GM18508 (cell line): ENCODE data around the gene ZNF629.
A peak's percentile ranks its signal among the peaks of the same experiment; 100 is the strongest.

ENCODE experiments used
- ATAC-seq: cut with Tn5 transposase; IDR thresholded peaks from one replicate; pipeline ENCODE4 v1.9.1; 2021; ENCODE audit warnings: moderate number of reproducible peaks; ENCODE audit not compliant: insufficient read depth, unreplicated experiment

Gene ZNF629

DNA sequence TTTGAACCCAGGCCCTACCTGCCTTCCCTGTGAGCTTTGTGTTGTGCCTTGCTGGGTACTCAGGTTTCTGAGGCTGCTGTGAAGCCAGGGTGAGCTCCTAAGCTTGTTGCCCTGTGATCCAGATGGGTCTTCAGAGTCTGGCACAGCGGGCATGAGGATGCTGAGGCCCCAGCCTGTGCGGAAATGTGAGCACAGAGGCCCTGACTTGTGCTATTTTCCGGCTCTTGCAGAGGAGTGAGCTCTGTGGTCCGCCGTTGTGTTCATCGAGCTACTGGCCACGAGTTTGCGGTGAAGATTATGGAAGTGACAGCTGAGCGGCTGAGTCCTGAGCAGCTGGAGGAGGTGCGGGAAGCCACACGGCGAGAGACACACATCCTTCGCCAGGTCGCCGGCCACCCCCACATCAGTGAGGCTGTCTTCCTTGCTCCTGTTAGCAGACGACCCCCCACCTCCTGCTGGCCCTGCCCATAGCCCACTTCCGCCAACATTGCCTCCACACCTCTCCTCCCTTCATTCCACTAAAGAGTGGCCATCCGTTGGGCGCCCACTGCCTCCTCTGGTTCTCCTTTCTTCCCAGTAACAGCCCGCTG is 36.0 kb downstream of the ZNF629 start:
- no peak for ATAC-seq

DNA sequence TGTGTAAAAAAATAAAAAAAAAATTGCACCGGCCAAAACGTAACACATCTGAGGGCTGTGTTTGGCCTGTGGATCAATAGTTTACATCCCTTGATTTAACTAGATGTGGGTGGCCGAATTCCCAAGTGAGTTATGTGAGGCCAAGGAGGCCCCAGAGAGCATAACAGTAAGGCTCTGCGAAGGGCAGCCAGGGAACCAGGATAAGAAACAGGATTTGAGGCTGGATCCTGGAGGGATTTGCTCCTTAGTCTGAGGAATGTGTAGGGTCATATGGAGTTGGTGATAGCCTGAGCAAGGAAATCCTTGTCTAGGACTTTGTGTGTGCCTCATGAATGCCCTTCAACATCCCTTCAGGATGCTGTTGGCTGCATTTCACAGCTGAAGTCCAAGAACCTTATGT is 36.8 kb downstream of the ZNF629 start:
- ATAC-seq, result no peak

DNA sequence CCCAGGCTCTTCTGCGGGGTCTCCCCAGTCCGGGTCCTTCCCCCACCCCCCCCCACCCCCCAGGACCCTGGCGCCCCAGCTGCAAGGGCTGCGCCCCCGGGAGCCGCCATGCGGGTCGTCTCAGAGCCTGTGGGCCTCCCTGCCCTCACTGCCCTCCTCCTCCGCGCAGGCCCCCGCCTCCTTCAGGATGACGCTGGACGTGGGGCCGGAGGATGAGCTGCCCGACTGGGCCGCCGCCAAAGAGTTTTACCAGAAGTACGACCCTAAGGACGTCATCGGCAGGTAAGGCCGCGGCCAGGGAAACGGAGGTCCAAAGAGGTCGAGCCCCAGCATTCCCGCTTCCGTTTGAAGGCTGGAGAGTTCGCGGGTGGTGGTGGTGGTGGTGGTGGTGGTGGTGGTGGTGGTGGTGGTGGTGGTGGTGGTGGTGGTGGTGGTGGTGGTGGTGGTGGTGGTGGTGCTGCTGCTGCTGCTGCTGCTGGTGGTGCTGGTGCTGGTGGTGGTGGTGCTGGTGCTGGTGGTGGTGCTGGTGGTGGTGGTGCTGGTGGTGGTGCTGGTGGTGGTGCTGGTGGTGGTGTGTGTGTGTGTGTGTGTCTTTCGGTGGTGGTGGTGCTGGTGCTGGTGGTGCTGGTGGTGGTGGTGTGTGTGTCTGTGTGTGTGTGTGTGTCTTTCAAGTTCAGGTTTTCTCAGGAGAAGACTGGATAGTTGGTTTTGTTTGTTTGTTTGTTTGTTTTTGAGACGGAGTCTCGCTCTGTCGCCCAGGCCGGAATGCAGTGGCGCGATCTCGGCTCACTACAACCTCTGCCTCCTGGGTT is 38.2 kb downstream of the ZNF629 start:
- ATAC-seq, result no peak

DNA sequence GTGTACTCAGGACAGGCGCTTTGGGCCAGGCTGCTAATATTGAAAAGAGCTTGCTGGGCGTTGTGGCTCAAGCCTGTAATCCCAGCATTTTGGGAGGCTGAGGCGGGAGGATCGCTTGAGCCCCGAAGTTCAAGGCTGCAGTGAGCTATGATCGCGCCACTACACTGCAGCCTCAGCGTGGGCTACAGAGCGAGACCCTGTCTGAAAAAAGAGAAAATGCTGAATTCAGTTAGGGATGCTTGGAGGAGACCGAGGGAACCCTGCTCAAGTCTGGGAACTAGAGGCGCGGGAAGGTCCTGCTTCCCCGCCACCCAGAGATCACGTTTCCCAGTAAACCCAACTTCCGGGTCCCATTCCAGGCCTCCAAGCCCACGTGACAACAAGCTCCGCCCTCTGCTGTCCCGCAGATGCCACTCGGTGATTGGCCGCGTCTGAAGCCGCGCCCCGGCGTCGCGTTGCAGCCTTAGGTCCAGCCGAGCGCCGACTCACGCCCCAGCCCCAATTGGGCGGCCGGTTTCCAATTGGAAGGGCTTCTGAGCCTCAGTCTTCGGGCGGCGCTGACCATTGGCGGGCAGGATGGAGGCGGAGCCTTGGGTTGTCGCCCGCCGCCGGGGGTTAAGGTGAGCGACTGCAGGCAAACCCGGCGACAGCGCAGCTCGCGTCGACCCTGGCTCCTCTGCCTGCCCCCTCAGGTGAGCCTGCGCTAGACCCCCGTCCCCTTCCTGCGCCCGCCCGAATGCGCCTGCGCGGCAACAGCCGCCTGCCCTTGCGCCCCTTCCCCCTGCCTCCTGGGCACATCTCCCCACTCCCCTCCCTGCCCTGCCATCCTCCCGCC is 39.0 kb downstream of the ZNF629 start, which contains the start of gene PHKG2:
Gene PHKG2, plus strand, starts transcription at position 627 of the 835 bp plus-strand sequence. CDS start 396 bp downstream, outside the sequence.
- peak; percentile 92 for ATAC-seq

DNA sequence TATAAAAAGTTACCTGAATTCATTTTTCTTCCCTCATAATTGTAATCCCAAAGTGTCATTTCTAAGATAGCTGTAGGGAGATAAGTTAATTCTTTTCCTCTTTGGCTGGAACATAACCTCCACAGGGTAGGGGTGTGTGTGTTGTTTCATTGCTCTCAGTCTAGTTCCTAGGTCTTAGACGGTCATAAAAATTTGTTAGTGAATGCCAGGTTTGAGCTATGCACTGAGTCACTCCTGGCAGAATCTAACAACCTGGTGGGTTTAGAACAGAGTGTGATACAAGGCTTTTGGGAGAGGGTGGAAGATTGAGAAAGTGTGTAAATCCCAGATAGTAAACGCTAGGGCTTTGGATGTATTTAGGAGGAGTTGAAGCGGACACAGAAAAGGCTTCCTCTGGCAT is 39.7 kb downstream of the ZNF629 start:
- no peak for ATAC-seq

DNA sequence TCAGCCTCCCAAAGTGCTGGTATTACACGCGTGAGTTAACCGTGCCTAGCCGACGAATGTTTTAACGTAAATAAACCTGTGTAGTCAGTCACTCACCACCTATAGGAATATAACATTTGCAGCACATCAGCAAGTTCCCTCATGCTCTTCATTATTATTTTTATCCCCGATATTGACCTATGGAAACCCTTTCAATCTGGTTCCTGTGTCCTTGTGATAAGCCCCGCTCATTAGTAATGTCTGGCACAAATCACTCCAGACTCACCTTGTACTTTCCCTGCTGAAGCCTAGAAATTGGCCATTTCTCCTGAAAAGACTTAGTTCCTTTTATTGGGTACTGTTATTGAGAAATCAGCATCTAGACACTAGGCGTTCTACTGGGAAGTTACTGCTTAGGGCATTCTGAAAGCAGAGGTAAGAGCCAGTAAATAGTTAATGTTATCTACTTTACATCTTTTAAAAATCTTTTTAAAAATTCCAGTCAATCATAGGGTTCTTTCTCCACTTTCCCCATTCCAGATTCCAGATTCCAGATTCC is 40.3 kb downstream of the ZNF629 start:
- ATAC-seq, result no peak

DNA sequence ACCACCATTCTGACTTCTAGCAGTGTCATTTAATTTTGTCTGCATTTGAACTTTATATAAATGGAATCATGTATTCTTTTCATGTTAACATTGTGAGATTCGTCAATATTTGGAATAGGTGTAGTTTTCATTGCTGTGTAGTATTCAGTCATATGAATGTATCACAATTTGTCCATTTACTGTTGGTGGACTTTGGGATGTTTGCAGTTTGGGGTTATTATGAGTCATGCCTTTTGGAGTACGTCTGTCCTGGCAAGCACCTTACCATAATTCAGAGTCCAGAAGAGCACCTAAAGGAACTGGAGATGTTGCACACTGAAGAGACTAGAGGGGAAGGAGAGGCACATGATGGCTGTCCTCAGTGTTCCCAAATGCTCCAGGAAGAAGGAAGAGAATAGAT is 41.9 kb downstream of the ZNF629 start:
- ATAC-seq, result no peak

DNA sequence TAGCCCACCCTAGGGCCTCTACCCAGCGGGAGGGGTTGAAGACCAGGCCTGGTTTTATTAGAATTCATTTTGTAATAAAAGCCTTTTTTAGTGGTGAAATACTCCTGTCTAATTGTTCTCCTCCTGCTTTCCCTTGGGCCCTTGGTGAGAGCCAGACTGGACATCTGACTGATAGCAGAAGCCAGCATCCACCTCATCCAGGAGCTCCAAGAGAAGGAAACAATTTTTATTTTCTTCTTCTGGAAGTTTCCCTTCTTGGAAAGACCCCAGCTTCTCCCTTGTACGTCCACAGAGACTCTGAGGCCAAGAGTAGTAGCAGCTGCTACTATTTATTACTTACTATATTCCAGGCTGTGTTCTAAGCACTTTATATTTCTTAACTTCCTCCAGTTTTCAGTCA is 42.8 kb downstream of the ZNF629 start:
- ATAC-seq, result no peak

DNA sequence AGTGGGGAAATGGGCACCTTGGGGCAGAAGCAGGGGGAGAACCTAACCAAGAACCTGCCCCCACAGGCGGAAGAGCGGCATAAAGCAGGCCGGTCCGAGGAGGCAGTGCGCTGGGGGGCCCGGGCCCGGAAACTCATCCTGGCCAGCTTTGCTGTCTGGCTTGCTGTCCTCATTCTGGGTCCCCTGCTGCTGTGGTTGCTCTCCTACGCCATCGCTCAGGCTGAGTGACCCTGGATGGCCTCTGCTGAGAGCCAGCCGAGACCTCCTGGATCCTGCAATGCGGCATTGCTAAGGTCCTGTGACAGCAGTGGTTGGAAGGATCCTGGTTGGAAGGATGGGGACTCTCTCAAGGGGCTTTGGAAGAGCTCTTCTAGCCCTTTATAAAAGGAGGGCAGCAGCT is 43.3 kb downstream of the ZNF629 start:
- ATAC-seq, result no peak

DNA sequence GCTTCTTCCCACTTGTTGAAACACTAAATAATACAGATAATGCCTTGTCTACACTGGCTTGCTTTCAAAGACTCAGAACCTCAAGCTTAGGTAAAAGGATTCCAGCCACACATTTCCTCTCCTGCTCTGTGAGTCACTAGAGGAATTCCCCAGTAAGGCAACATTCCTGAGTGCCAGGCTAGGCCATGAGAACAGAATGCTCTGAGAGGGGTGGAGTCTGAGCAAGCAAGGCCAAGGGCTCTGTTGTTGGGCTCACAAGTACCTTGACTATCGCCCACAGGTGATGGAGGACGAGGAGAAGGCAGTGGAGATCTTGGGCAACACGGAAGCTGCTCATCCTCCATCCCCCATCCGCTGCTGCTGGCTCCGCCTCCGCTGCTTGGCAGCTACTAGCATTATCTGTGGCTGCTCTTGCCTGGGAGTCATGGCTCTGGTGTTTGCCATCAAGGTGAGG is 45.5 kb downstream of the ZNF629 start:
- no peak for ATAC-seq

DNA sequence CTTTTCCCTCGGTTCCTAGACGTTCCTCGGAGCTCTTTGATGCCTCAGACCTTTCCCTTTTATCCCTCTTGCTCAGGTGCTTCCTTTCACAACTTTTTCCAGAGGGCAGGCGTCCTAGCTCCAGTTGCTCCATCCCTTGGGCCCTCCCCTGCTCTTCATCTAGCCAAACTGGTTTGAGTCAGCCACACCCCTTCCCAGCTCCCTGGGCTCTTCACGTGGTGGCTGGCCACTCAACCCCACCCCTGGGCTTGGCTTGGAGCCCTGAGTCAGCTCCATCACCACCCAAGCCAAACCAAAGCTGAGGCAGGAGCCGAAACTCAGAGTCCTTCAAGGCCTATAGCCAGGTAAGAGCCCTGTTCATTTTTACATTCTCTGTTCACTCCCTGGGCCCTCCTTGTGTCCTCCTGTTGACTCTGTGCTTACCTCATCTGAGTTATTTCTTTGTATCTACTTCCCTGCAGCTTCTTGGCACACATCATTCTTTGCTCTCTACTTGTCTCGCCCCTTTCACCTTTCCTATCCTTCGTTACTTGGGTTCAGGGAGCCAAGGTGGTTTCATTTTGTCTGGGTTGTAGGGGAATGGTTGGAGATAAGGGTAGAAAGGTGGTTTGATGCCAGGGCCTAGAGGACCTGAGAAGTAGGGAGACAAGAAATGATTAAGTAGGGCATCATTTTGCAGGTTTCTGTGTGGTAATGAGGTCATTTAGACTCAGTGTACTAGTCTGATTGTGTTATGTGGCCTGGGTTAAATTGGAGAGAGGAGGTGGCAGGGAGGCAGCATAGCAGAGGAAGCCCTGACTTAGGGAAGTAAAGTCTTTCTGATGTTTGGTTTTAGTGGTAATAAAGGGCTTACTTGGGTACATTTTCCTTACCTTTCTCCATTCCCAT is 46.4 kb downstream of the ZNF629 start:
- ATAC-seq, result no peak

DNA sequence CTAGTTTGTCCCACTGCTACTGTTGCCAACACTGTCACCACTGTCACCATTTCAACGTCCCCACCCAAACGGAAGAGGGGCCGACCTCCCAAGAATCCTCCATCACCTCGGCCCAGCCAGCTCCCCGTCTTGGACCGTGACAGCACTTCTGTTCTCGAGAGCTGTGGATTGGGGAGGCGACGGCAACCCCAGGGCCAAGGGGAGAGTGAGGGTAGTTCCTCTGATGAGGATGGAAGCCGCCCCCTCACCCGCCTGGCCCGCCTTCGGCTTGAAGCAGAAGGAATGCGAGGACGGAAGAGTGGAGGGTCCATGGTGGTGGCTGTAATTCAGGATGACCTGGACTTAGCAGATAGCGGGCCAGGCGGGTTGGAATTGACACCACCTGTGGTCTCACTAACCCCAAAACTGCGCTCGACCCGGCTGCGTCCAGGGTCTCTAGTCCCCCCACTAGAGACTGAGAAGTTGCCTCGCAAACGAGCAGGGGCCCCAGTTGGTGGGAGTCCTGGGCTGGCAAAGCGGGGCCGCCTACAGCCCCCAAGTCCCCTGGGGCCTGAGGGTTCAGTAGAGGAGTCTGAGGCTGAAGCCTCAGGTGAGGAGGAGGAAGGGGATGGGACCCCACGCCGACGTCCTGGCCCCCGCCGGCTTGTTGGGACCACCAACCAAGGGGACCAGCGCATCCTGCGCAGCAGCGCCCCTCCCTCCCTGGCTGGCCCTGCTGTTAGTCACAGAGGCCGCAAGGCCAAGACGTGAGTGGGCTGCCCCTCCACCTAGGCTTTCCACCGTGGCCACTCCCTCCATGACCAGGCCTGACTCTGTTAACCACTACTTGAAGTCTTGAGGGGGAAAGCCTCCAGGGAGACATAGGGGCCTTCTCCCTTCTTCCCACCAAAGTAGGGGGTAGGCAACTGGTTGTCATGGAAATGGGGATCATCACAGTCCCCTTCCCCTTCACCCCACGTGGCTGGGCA is 47.7 kb downstream of the ZNF629 start:
- ATAC-seq, result no peak

DNA sequence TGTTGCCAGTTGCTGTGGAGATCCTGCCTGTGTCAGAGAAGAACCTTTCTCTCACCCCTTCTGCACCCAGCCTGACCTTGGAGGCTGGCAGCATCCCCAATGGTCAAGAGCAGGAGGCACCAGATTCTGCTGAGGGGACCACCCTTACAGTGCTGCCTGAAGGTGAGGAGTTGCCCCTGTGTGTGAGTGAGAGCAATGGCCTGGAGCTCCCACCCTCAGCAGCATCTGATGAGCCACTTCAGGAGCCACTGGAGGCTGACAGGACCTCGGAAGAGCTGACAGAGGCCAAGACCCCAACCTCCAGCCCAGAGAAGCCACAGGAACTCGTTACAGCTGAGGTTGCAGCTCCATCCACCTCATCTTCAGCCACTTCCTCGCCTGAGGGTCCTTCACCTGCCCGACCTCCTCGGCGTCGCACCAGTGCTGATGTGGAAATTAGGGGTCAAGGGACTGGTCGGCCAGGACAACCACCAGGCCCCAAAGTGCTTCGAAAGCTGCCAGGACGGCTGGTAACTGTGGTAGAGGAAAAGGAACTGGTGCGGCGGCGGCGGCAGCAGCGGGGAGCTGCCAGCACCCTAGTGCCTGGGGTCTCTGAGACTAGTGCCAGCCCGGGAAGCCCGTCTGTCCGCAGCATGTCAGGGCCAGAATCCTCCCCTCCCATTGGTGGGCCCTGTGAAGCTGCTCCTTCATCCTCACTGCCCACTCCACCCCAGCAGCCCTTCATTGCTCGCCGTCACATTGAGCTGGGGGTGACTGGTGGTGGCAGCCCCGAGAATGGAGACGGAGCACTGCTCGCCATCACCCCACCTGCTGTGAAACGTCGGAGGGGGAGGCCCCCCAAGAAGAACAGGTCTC is 49.0 kb downstream of the ZNF629 start:
- no peak for ATAC-seq

DNA sequence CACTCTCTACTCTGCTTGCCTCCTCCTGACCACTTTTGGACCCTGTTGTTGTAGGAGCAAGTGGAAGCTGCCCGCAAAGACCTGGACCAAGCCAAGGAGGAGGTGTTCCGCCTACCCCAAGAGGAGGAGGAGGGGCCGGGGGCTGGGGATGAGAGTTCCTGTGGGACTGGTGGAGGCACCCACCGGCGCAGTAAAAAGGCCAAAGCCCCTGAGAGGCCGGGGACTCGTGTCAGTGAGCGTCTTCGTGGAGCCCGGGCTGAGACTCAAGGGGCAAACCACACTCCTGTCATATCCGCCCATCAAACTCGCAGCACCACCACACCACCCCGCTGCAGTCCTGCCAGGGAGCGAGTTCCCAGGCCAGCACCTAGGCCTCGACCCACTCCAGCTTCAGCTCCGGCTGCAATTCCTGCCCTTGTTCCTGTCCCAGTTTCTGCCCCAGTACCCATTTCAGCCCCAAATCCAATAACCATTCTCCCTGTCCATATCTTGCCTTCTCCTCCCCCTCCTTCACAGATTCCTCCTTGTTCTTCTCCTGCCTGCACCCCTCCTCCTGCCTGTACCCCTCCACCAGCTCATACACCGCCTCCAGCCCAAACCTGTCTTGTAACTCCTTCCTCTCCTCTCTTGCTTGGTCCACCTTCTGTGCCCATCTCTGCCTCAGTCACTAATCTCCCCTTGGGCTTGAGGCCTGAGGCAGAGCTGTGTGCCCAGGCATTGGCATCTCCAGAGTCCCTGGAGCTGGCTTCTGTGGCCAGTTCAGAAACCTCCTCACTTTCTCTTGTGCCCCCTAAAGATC is 49.8 kb downstream of the ZNF629 start:
- ATAC-seq, result no peak

DNA sequence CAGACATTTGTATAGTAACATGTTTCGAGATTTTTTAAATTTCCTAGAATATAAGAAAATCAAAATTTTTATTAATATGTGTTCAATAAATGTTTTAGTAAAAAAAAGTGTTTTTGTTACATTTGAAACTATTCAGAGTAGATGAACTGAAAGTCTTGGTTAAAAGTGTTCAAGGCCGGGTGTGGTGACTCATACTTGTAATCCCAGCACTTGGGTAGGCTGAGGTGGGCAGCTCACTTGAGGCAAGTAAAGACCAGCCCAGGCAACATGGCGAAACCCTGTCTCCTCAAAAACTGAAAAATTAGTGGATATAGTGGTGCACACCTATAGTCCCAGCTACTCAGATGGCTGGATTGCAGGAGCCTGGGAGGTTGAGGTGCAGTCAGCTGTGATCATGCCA is 55.6 kb downstream of the ZNF629 start:
- ATAC-seq, result no peak

DNA sequence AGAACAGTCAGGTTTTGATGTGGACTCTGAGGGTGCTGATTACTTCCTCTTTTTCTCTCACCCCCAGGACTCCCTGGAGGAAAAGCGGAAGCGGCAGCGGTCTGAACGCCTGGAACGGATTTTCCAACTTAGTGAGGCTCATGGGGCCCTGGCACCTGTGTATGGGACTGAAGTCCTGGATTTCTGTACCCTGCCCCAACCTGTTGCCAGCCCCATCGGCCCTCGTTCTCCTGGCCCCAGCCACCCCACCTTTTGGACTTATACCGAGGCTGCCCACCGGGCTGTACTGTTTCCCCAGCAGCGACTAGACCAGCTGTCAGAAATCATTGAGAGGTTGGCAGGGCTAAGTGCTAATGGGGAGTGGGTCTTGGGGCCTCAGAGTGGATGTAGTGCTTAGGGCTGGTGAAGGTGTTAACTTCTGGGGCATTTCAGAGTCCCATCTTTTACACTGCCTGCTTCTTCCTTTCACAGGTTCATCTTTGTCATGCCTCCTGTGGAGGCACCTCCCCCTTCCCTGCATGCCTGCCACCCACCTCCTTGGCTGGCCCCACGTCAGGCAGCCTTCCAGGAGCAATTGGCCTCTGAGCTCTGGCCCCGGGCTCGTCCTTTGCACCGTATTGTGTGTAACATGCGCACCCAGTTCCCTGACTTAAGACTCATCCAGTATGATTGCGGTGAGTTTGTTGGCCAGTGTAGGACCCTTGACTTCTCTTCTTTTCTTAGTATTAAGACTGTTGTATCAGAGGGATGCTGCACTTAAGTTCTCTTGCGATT is 57.9 kb downstream of the ZNF629 start:
- no peak for ATAC-seq
